GM19395 (cell line): ENCODE results near the gene TFIP11.
"Not testable (repeated sequence)": the region's sequence is repeated elsewhere in the genome, so short reads cannot be mapped to it uniquely, and the experiment has no call there.

ENCODE experiments used
- ATAC-seq: cut with Tn5 transposase; IDR thresholded peaks from one replicate; pipeline ENCODE4 v1.9.1; 2021; ENCODE audit warnings: mild to moderate bottlenecking, moderate library complexity; ENCODE audit not compliant: unreplicated experiment

Gene TFIP11

GRCh38 chr22:26541167-26541819 lies 29.0 kb upstream of the TFIP11 start:
- no peak for ATAC-seq

GRCh38 chr22:26540119-26540518 lies 27.8 kb upstream of the TFIP11 start:
- no peak for ATAC-seq

- ATAC-seq: no peak
Measured at GRCh38 chr22:26536762-26537134, 24.5 kb upstream of the TFIP11 start.

GRCh38 chr22:26536056-26536761 lies 23.9 kb upstream of the TFIP11 start:
- no peak for ATAC-seq

- no peak for ATAC-seq
Measured at GRCh38 chr22:26535603-26535908, 23.3 kb upstream of the TFIP11 start.

- no peak for ATAC-seq
Measured at GRCh38 chr22:26534874-26535602, 22.8 kb upstream of the TFIP11 start.

- no peak for ATAC-seq
Measured at GRCh38 chr22:26534171-26534855, 22.0 kb upstream of the TFIP11 start.

- ATAC-seq: no peak
Measured at GRCh38 chr22:26529345-26529744, 17.1 kb upstream of the TFIP11 start.

GRCh38 chr22:26528518-26528917 lies 16.2 kb upstream of the TFIP11 start:
- not testable (repeated sequence) for ATAC-seq

- no peak for ATAC-seq
Measured at GRCh38 chr22:26527574-26528465, 15.5 kb upstream of the TFIP11 start.

- ATAC-seq: no peak
Measured at GRCh38 chr22:26527167-26527566, 14.9 kb upstream of the TFIP11 start.

GRCh38 chr22:26525946-26526564 lies 13.8 kb upstream of the TFIP11 start:
- ATAC-seq: no peak

- ATAC-seq: no peak
Measured at GRCh38 chr22:26524870-26525269, 12.6 kb upstream of the TFIP11 start.

GRCh38 chr22:26522592-26522991 lies 10.3 kb upstream of the TFIP11 start:
- no peak for ATAC-seq

- ATAC-seq: no peak
Measured at GRCh38 chr22:26522012-26522411, 9.7 kb upstream of the TFIP11 start.

- no peak for ATAC-seq
Measured at GRCh38 chr22:26517429-26517828, 5.2 kb upstream of the TFIP11 start.

- ATAC-seq: no peak
Measured at GRCh38 chr22:26516503-26516902, 4.2 kb upstream of the TFIP11 start.

- ATAC-seq: no peak
Measured at GRCh38 chr22:26515931-26516330, 3.7 kb upstream of the TFIP11 start.

GRCh38 chr22:26514419-26515161 lies 2.3 kb upstream of the TFIP11 start:
- ATAC-seq: no peak
